HEK293 (cell line): ENCODE results near the gene CAND2.
A peak's percentile ranks its signal among the peaks of the same experiment; 100 is the strongest.

Experiments used
- CTCF ChIA-PET: fragments of 350-600 bp; formaldehyde crosslinking; extraction: SDS; loops from one replicate; lab custom pipeline; 2021; ENCODE audit warnings: antibody characterized with exemption; lab: Yijun Ruan, JAX
- POLR2A ChIA-PET: fragments of 300-600 bp; formaldehyde crosslinking; extraction: SDS; loops from one replicate; lab custom pipeline; 2020; ENCODE audit warnings: antibody characterized with exemption, inconsistent platforms; lab: Yijun Ruan, JAX
- H3K27ac ChIP-seq: fragments of 200-500 bp; sonication (Bioruptor generic); 2 replicates; pipeline ENCODE4 v1.5.1; 2014; ENCODE audit warnings: low read depth, low read length, control low read depth, inconsistent platforms; ENCODE audit errors: extremely low read depth
- H3K36me3 ChIP-seq, 2 experiments: fragments of 200-500 bp in 1 of 2; sonication (Bioruptor generic) in 1 of 2; 1 replicate in 1 of 2; 2 replicates in 1 of 2; pipeline ENCODE4 v1.5.1; 2014 to 2017; ENCODE audit warnings: inconsistent platforms in 2 of 2, low read length in 2 of 2; ENCODE audit not compliant: control insufficient read depth in 2 of 2, insufficient read depth in 1 of 2
- H3K4me1 ChIP-seq: fragments of 200-500 bp; sonication (Bioruptor generic); 2 replicates; pipeline ENCODE4 v1.5.1; 2014; ENCODE audit warnings: mild to moderate bottlenecking, low read length, inconsistent platforms; ENCODE audit not compliant: control insufficient read depth, insufficient read depth
- H3K4me3 ChIP-seq: 2 replicates; pipeline ENCODE4 v1.5.1; 2011; ENCODE audit warnings: low read depth, mild to moderate bottlenecking, control low read depth, low read length, moderate library complexity
- H3K9me3 ChIP-seq: fragments of 200-500 bp; sonication (Bioruptor generic); 2 replicates; pipeline ENCODE4 v1.5.1; 2014; ENCODE audit warnings: low read depth, low read length, inconsistent platforms; ENCODE audit not compliant: control insufficient read depth, insufficient read depth
- EGR2 ChIP-seq: fragments of 450-650 bp; formaldehyde crosslinking; IDR thresholded peaks from 2 replicates; pipeline ENCODE4 v1.5.1; 2016; ENCODE audit warnings: low read depth, missing biosample characterization, missing genetic modification characterization
- GLIS2 ChIP-seq: fragments of 450-650 bp; formaldehyde crosslinking; IDR thresholded peaks from 2 replicates; pipeline ENCODE4 v1.5.1; 2016; ENCODE audit warnings: missing biosample characterization, missing genetic modification characterization
- IKZF3 ChIP-seq: fragments of 450-650 bp; IDR thresholded peaks from 2 replicates; pipeline ENCODE4 v1.5.0; 2018; ENCODE audit warnings: missing biosample characterization, mild to moderate bottlenecking, missing genetic modification characterization, moderate library complexity
- KLF8 ChIP-seq: fragments of 450-650 bp; formaldehyde crosslinking; IDR thresholded peaks from 2 replicates; pipeline ENCODE4 v1.5.1; 2016; ENCODE audit warnings: missing biosample characterization, missing genetic modification characterization
- PRDM10 ChIP-seq: fragments of 450-650 bp; formaldehyde crosslinking; IDR thresholded peaks from 2 replicates; pipeline ENCODE4 v1.5.1; 2016; ENCODE audit warnings: missing biosample characterization, missing genetic modification characterization
- SP2 ChIP-seq: fragments of 450-650 bp; formaldehyde crosslinking; IDR thresholded peaks from 2 replicates; pipeline ENCODE4 v1.5.1; 2016; ENCODE audit warnings: missing biosample characterization, missing genetic modification characterization
- ZBTB8A ChIP-seq: fragments of 450-650 bp; formaldehyde crosslinking; IDR thresholded peaks from 2 replicates; pipeline ENCODE4 v1.5.1; 2016; ENCODE audit warnings: missing biosample characterization, missing genetic modification characterization
- ZFHX2 ChIP-seq: fragments of 450-650 bp; formaldehyde crosslinking; conservative IDR thresholded peaks from 2 replicates; pipeline ENCODE4 v1.5.1; 2016; ENCODE audit warnings: missing biosample characterization, missing genetic modification characterization
- ZFP69B ChIP-seq: fragments of 450-650 bp; formaldehyde crosslinking; IDR thresholded peaks from 2 replicates; pipeline ENCODE4 v1.5.1; 2016; ENCODE audit warnings: missing biosample characterization, missing genetic modification characterization
- ZIC2 ChIP-seq: fragments of 450-650 bp; formaldehyde crosslinking; IDR thresholded peaks from 2 replicates; pipeline ENCODE4 v1.5.1; 2016; ENCODE audit warnings: missing biosample characterization, missing genetic modification characterization
- ZNF214 ChIP-seq: fragments of 450-650 bp; formaldehyde crosslinking; IDR thresholded peaks from 2 replicates; pipeline ENCODE4 v1.5.1; 2017; ENCODE audit warnings: missing biosample characterization, mild to moderate bottlenecking, missing genetic modification characterization, borderline replicate concordance
- ZNF350 ChIP-seq: fragments of 450-650 bp; formaldehyde crosslinking; IDR thresholded peaks from 2 replicates; pipeline ENCODE4 v1.5.0; 2017; ENCODE audit warnings: missing biosample characterization, mild to moderate bottlenecking, missing genetic modification characterization
- ZNF366 ChIP-seq: fragments of 450-650 bp; formaldehyde crosslinking; conservative IDR thresholded peaks from 2 replicates; pipeline ENCODE4 v1.5.1; 2016; ENCODE audit warnings: missing biosample characterization, missing genetic modification characterization
- ZNF394 ChIP-seq: fragments of 450-650 bp; formaldehyde crosslinking; IDR thresholded peaks from 2 replicates; pipeline ENCODE4 v1.5.1; 2016; ENCODE audit warnings: missing biosample characterization, missing genetic modification characterization, mild to moderate bottlenecking, moderate library complexity, borderline replicate concordance
- ZNF426 ChIP-seq: fragments of 450-650 bp; formaldehyde crosslinking; IDR thresholded peaks from 2 replicates; pipeline ENCODE4 v1.5.1; 2017; ENCODE audit warnings: missing biosample characterization, missing genetic modification characterization, mild to moderate bottlenecking, inconsistent platforms, moderate library complexity
- ZNF621 ChIP-seq: fragments of 450-650 bp; formaldehyde crosslinking; IDR thresholded peaks from 2 replicates; pipeline ENCODE4 v1.5.1; 2017; ENCODE audit warnings: missing biosample characterization, missing genetic modification characterization
- ZNF629 ChIP-seq: fragments of 450-650 bp; formaldehyde crosslinking; IDR thresholded peaks from 2 replicates; pipeline ENCODE4 v1.5.1; 2017; ENCODE audit warnings: missing biosample characterization, missing genetic modification characterization
- ZNF654 ChIP-seq: fragments of 450-650 bp; formaldehyde crosslinking; IDR thresholded peaks from 2 replicates; pipeline ENCODE4 v1.5.1; 2016; ENCODE audit warnings: low read depth, missing biosample characterization, missing genetic modification characterization
- ZNF660 ChIP-seq: fragments of 450-650 bp; IDR thresholded peaks from 2 replicates; pipeline ENCODE4 v1.5.1; 2018; ENCODE audit warnings: missing biosample characterization, mild to moderate bottlenecking, missing genetic modification characterization
- ZNF768 ChIP-seq: fragments of 450-650 bp; formaldehyde crosslinking; IDR thresholded peaks from 2 replicates; pipeline ENCODE4 v1.5.1; 2018; ENCODE audit warnings: missing biosample characterization, mild to moderate bottlenecking, missing genetic modification characterization
- ZSCAN30 ChIP-seq: fragments of 450-650 bp; IDR thresholded peaks from 2 replicates; pipeline ENCODE4 v1.5.1; 2018; ENCODE audit warnings: missing biosample characterization, mild to moderate bottlenecking, missing genetic modification characterization, moderate library complexity
- TF ChIP-seq, protein P1 (sequence below): fragments of 450-650 bp; formaldehyde crosslinking; IDR thresholded peaks from 2 replicates; pipeline ENCODE4 v1.5.1; 2016; ENCODE audit warnings: missing biosample characterization, missing genetic modification characterization
- TF ChIP-seq, protein P2 (sequence below): fragments of 450-650 bp; formaldehyde crosslinking; IDR thresholded peaks from 2 replicates; pipeline ENCODE4 v1.5.1; 2016; ENCODE audit warnings: missing biosample characterization, missing genetic modification characterization
- TF ChIP-seq, protein P3 (sequence below): fragments of 450-650 bp; formaldehyde crosslinking; IDR thresholded peaks from 2 replicates; pipeline ENCODE4 v1.5.1; 2016; ENCODE audit warnings: missing biosample characterization, missing genetic modification characterization
- TF ChIP-seq, protein P4 (sequence below): fragments of 450-650 bp; formaldehyde crosslinking; IDR thresholded peaks from 2 replicates; pipeline ENCODE4 v1.5.1; 2016; ENCODE audit warnings: missing biosample characterization, missing genetic modification characterization

CAND2 gene

DNA sequence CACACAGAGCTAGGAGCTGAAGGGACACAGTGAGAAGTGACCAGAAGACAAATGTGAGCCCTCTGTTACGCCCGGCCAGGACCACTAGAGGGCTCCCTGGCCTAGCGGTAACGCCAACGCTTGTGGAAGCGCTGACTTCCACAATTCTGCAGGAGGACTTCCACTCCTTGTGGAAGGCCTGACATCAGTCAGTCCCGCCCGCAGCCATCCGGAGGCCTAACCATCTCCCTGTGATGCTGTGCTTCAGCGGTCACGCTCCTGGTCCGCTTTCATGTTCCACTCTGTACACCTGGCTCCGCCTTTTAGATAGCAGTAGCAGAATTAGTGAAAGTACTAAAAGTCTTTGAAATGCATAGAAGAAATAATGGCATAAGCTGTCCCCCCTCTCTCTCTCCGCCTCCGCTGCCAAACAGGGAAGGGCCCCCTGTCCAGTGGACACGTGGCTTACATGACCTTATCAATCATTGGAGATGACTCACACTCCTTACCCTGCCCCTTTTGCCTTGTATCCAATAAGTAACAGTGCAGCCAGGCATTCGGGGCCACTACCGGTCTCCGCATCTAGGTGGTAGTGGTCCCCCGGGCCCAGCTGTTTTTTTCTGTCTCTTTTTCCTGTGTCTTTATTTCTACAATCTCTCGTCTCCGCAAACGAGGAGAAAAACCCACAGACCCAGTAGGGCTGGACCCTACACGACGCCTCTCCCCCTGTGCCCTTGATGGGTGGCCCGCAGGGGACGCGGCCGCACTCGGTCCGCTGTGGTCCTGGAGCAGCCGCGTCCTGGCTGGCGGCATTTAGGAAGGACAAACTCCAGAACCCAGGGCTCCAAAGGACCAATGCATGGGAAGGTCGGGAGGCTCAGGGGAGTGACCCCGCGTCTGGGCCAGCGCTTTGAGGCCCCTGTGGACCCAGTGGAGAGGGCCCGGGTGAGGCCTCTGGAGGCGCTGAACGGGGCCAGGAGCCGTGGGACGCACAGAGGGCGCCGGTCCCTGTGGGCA lies 71.9 kb downstream of the CAND2 start:
- H3K9me3 ChIP-seq: no peaks in the 10 kb centered on the region
- ChIA-PET CTCF (interaction anchor here (0.6 to 5.7 kb wide), 19 partner anchors 8 to 782 kb away, joined by 3 to 71 read pairs (median 3); no protein-coding TSS in a partner anchor), POLR2A (no interaction called here)
- no peaks in the 10 kb centered on the region for H3K36me3 ChIP-seq
- no peak overlapping the region for H3K27ac ChIP-seq
- no peaks in the 10 kb centered on the region for H3K4me1 ChIP-seq
- no peak overlapping the region for H3K4me3 ChIP-seq
- peak; percentile 96 for TF ChIP-seq IKZF3 (tag by site-specific recombination)
- no peak for TF ChIP-seq ZNF214 (tag by site-specific recombination)
- no peak for TF ChIP-seq ZNF426 (tag by site-specific recombination)
- TF ChIP-seq, protein P1, sequence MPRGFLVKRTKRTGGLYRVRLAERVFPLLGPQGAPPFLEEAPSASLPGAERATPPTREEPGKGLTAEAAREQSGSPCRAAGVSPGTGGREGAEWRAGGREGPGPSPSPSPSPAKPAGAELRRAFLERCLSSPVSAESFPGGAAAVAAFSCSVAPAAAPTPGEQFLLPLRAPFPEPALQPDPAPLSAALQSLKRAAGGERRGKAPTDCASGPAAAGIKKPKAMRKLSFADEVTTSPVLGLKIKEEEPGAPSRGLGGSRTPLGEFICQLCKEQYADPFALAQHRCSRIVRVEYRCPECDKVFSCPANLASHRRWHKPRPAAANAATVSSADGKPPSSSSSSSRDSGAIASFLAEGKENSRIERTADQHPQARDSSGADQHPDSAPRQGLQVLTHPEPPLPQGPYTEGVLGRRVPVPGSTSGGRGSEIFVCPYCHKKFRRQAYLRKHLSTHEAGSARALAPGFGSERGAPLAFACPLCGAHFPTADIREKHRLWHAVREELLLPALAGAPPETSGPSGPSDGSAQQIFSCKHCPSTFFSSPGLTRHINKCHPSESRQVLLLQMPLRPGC (tag by site-specific recombination): no peak
- TF ChIP-seq ZNF394: peak; percentile 48; the same call in 1 of the 2 replicates
- peak; percentile 78 for TF ChIP-seq ZFHX2 (tag by site-specific recombination)
- TF ChIP-seq PRDM10 (tag by site-specific recombination): peak; percentile 79
- no peak for TF ChIP-seq ZNF621 (tag by site-specific recombination)
- TF ChIP-seq ZIC2 (tag by site-specific recombination): no peak
- TF ChIP-seq ZSCAN30 (tag by site-specific recombination): peak; percentile 79
- no peak for TF ChIP-seq ZNF350 (tag by site-specific recombination)
- no peak for TF ChIP-seq ZFP69B (tag by site-specific recombination)
- TF ChIP-seq, protein P2, sequence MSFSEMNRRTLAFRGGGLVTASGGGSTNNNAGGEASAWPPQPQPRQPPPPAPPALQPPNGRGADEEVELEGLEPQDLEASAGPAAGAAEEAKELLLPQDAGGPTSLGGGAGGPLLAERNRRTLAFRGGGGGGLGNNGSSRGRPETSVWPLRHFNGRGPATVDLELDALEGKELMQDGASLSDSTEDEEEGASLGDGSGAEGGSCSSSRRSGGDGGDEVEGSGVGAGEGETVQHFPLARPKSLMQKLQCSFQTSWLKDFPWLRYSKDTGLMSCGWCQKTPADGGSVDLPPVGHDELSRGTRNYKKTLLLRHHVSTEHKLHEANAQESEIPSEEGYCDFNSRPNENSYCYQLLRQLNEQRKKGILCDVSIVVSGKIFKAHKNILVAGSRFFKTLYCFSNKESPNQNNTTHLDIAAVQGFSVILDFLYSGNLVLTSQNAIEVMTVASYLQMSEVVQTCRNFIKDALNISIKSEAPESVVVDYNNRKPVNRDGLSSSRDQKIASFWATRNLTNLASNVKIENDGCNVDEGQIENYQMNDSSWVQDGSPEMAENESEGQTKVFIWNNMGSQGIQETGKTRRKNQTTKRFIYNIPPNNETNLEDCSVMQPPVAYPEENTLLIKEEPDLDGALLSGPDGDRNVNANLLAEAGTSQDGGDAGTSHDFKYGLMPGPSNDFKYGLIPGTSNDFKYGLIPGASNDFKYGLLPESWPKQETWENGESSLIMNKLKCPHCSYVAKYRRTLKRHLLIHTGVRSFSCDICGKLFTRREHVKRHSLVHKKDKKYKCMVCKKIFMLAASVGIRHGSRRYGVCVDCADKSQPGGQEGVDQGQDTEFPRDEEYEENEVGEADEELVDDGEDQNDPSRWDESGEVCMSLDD (tag by site-specific recombination): no peak
- peak; percentile 62 for TF ChIP-seq EGR2 (tag by site-specific recombination)
- 0 out of 2 replicates have a peak, but pooled peaks have one; percentile 25 for TF ChIP-seq ZBTB8A (tag by site-specific recombination)
- TF ChIP-seq SP2: peak; percentile 61
- TF ChIP-seq ZNF768: peak; percentile 5; the same call in 1 of the 2 replicates
- TF ChIP-seq, protein P3, sequence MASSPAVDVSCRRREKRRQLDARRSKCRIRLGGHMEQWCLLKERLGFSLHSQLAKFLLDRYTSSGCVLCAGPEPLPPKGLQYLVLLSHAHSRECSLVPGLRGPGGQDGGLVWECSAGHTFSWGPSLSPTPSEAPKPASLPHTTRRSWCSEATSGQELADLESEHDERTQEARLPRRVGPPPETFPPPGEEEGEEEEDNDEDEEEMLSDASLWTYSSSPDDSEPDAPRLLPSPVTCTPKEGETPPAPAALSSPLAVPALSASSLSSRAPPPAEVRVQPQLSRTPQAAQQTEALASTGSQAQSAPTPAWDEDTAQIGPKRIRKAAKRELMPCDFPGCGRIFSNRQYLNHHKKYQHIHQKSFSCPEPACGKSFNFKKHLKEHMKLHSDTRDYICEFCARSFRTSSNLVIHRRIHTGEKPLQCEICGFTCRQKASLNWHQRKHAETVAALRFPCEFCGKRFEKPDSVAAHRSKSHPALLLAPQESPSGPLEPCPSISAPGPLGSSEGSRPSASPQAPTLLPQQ (tag by site-specific recombination): 0 out of 2 replicates have a peak, but pooled peaks have one; percentile 42
- TF ChIP-seq ZNF629 (tag by site-specific recombination): 0 out of 2 replicates have a peak, but pooled peaks have one; percentile 35
- peak; percentile 36; the same call in 1 of the 2 replicates for TF ChIP-seq GLIS2 (tag by site-specific recombination)
- peak; percentile 88 for TF ChIP-seq ZNF660
- no peak for TF ChIP-seq KLF8
- peak; percentile 44; the same call in 1 of the 2 replicates for TF ChIP-seq ZNF366 (tag by site-specific recombination)
- TF ChIP-seq, protein P4, sequence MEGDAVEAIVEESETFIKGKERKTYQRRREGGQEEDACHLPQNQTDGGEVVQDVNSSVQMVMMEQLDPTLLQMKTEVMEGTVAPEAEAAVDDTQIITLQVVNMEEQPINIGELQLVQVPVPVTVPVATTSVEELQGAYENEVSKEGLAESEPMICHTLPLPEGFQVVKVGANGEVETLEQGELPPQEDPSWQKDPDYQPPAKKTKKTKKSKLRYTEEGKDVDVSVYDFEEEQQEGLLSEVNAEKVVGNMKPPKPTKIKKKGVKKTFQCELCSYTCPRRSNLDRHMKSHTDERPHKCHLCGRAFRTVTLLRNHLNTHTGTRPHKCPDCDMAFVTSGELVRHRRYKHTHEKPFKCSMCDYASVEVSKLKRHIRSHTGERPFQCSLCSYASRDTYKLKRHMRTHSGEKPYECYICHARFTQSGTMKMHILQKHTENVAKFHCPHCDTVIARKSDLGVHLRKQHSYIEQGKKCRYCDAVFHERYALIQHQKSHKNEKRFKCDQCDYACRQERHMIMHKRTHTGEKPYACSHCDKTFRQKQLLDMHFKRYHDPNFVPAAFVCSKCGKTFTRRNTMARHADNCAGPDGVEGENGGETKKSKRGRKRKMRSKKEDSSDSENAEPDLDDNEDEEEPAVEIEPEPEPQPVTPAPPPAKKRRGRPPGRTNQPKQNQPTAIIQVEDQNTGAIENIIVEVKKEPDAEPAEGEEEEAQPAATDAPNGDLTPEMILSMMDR (tag by site-specific recombination): peak; percentile 81
- peak; percentile 97 for TF ChIP-seq ZNF654
